Testis (tissue), 3 donors: ENCODE data around the gene VPS72. TPM values are rescaled to one million over a fixed set of nuclear protein-coding genes. Genes with fewer than 3 reads are reported as not detected.
A peak's percentile ranks its signal among the peaks of the same experiment; 100 is the strongest.
"Not testable (repeated sequence)": the region's sequence is repeated elsewhere in the genome, so short reads cannot be mapped to it uniquely, and the experiment has no call there.

Source experiments
- DNase-seq: peaks from one replicate; pipeline ENCODE4 v3.0.0-alpha.2; 2019
- H3K27ac ChIP-seq, 2 donors: fragments of 200-600 bp; sonication (generic); one replicate each; pipeline ENCODE4 v1.5.1; 2019
- H3K27me3 ChIP-seq: fragments of 200-600 bp; sonication (generic); one replicate; pipeline ENCODE4 v1.5.1; 2019
- H3K36me3 ChIP-seq: fragments of 200-600 bp; sonication (generic); one replicate; pipeline ENCODE4 v1.5.1; 2017; ENCODE audit warnings: low read depth; ENCODE audit errors: missing control alignments
- H3K4me1 ChIP-seq: fragments of 200-600 bp; sonication (generic); one replicate; pipeline ENCODE4 v1.5.1; 2019
- H3K4me3 ChIP-seq, 2 donors: fragments of 200-600 bp; sonication (generic); one replicate each; pipeline ENCODE4 v1.5.1; 2017 to 2019
- H3K9me3 ChIP-seq: fragments of 200-600 bp; sonication (generic); one replicate; pipeline ENCODE4 v1.5.1; 2017
- CTCF ChIP-seq, 3 experiments: fragments of 450-650 bp in 2 of 3; fragments of 200-600 bp in 1 of 3; sonication (generic) in 1 of 3; IDR thresholded peaks; one replicate each; pipeline ENCODE4 v1.5.1; 2016 to 2019; ENCODE audit warnings: antibody characterized with exemption in 3 of 3, mild to moderate bottlenecking in 2 of 3, moderate library complexity in 1 of 3
- POLR2A ChIP-seq: fragments of 450-650 bp; IDR thresholded peaks from one replicate; pipeline ENCODE4 v1.6.1; 2017; ENCODE audit warnings: antibody characterized with exemption, mild to moderate bottlenecking, moderate library complexity
- WGBS, 2 donors: methylation state at CpG; one replicate each; pipeline ENCODE4 v1.1.5; 2018; 5-methylcytosine and 5-hydroxymethylcytosine counted together
- intact Hi-C: fragments of 100-400 bp; cut with DNase I; formaldehyde crosslinking; loops from one replicate; pipeline ENCODE4 v1.15.1; 2023; ENCODE audit warnings: low total_unique reads
- polyA plus RNA-seq: library from polyadenylated mRNA; stranded (reverse); fragments of 350-450 nt; fragmentation: Illumina TruSeq; extraction: RNeasy Lipid Tissue Mini Kit (QIAGEN cat#74804); gene quantifications from one replicate; pipeline ENCODE4 v1.2.3, GENCODE V29; 2014; ENCODE audit warnings: low read depth, low replicate concordance; ENCODE audit not compliant: insufficient read depth
- total RNA-seq, 2 donors: library from RNA; depleted of rRNA; stranded (reverse); fragments of >200 nt; gene quantifications; one replicate each; pipeline ENCODE4 v1.2.3, GENCODE V29; 2016

Gene VPS72
- total and polyA plus RNA-seq, 3 donors from 2014 or later, result 31.9 to 57.9 (median 42.7) TPM

GRCh38 chr1:151222130-151222529 lies 32.1 kb upstream of the VPS72 start:
- TF ChIP-seq CTCF (IDR thresholded peaks at IDR 0.05) (no peak), POLR2A (no peak)
- Histone ChIP-seq H3K4me3 (no peak overlapping the region), H3K36me3 (no peaks in the 10 kb centered on the region), H3K27ac (no peak overlapping the region), H3K4me1 (peaks cover 6% of the 10 kb centered on the region), H3K9me3 (no peaks in the 10 kb centered on the region), H3K27me3 (no peaks in the 10 kb centered on the region)
- intact Hi-C loops, result no loop called here
- peak; percentile 72 for DNase-seq
- WGBS, 2 donors, result 64 to 83% methylated on average over 4 of the region's 4 CpGs

- Histone ChIP-seq H3K4me3 (no peak overlapping the region), H3K27ac (no peak overlapping the region), H3K27me3 (no peaks in the 10 kb centered on the region), H3K4me1 (peaks cover 6% of the 10 kb centered on the region), H3K36me3 (no peaks in the 10 kb centered on the region), H3K9me3 (no peaks in the 10 kb centered on the region)
- DNase-seq, result no peak
- intact Hi-C loops, result no loop called here
- WGBS, 2 donors, result 71 to 82% methylated on average over 1 of the region's 1 CpG
- no peak for TF ChIP-seq POLR2A
- no peak for TF ChIP-seq CTCF (IDR thresholded peaks at IDR 0.05)
Measured at GRCh38 chr1:151221616-151222015, 31.6 kb upstream of the VPS72 start.

- no peaks in the 10 kb centered on the region for H3K27me3 ChIP-seq
- WGBS, 2 donors, result 20 to 27% methylated on average over 2 of the region's 2 CpGs
- H3K9me3 ChIP-seq, result no peaks in the 10 kb centered on the region
- peaks cover 4% of the 10 kb centered on the region for H3K4me1 ChIP-seq
- DNase-seq, result no peak
- no peak overlapping the region for H3K27ac ChIP-seq
- no peak overlapping the region for H3K4me3 ChIP-seq
- no peaks in the 10 kb centered on the region for H3K36me3 ChIP-seq
- intact Hi-C loops, result no loop called here
- TF ChIP-seq CTCF (IDR thresholded peaks at IDR 0.05) (no peak), POLR2A (no peak)
Measured at GRCh38 chr1:151213560-151213959, 23.6 kb upstream of the VPS72 start.

GRCh38 chr1:151211972-151212705 lies 22.1 kb upstream of the VPS72 start:
- Histone ChIP-seq H3K36me3 (no peaks in the 10 kb centered on the region), H3K27me3 (no peaks in the 10 kb centered on the region), H3K27ac (no peak overlapping the region), H3K9me3 (no peaks in the 10 kb centered on the region), H3K4me3 (no peak overlapping the region), H3K4me1 (peaks cover 2% of the 10 kb centered on the region)
- intact Hi-C loops, result no loop called here
- DNase-seq, result no peak
- 88 to 90% methylated on average over 15 of the region's 15 CpGs for WGBS, 2 donors
- TF ChIP-seq CTCF (IDR thresholded peaks at IDR 0.05) (no peak), POLR2A (no peak)

GRCh38 chr1:151210830-151211229 lies 20.8 kb upstream of the VPS72 start:
- no peaks in the 10 kb centered on the region for H3K36me3 ChIP-seq

DNA sequence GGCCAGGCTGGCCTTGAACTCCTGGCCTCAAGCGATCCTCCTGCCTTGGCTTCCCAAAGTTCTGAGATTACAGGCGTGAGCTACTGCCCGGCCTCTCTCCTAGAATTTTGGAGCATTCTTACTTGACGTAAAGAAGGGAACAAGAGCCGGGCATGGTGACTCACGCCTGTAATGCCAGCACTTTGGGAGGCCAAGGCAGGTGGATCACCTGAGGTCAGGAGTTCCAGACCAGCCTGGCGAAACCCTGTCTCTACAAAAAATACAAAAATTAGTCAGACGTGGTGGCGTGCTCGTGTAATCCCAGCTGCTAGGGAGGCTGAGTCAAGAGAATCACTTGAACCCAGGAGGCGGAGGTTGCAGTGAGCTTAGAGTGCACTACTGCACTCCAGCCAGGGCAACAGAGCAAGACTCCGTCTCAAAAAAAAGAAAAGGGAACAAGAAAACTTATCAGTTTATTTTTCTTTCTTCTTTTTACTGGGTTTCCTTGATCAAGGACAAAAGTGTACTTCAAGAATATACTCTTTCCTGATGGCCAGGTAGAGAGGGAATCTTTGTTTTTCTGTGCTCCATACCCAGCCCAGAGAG lies 15.5 kb upstream of the VPS72 start:
- H3K9me3 ChIP-seq, DNase-seq, H3K36me3 ChIP-seq, H3K27me3 ChIP-seq, H3K27ac ChIP-seq, H3K4me3 ChIP-seq: not testable (repeated sequence)
- intact Hi-C loops, result loop anchor here (10.0 kb wide), 1 partner anchor 49 kb away; the partner anchor contains the start of gene PSMD4
- H3K4me1 ChIP-seq, result peaks cover 32% of the 10 kb centered on the region
- 80% methylated on average over 12 of the region's 12 CpGs for whole genome bisulfite sequencing, 2 donors

More at GRCh38 chr1:151210830-151211229, 20.8 kb upstream of the VPS72 start:
- no peak overlapping the region for H3K27ac ChIP-seq
- intact Hi-C loops, result no loop called here
- no peaks in the 10 kb centered on the region for H3K9me3 ChIP-seq
- peaks cover 5% of the 10 kb centered on the region for H3K4me1 ChIP-seq
- no peaks in the 10 kb centered on the region for H3K27me3 ChIP-seq
- 84 to 92% methylated on average over 1 of the region's 1 CpG for WGBS, 2 donors
- no peak for TF ChIP-seq POLR2A
- TF ChIP-seq CTCF (IDR thresholded peaks at IDR 0.05), result no peak
- DNase-seq, result no peak
- H3K4me3 ChIP-seq, result no peak overlapping the region
